Heart right ventricle (tissue), 16 donors: ENCODE data around the gene IKZF1. TPM values are rescaled to one million over a fixed set of nuclear protein-coding genes. Genes with fewer than 3 reads are reported as not detected.

Source experiments
- ATAC-seq, 8 donors: fragments of 200-7000 bp; cut with Tn5 transposase; one replicate each; pipeline ENCODE4 v1.9.1; 2020; ENCODE audit warnings: mild to moderate bottlenecking in 8 of 8, moderate library complexity in 8 of 8, moderate number of reproducible peaks in 1 of 8
- DNase-seq, 2 donors: peaks; one replicate each; pipeline ENCODE4 v3.0.0-alpha.2; 2020
- H3K27ac ChIP-seq, 10 donors: fragments of 200-600 bp; sonication (generic) in 2 of 10; one replicate each; pipeline versions ENCODE4 v1.5.0 to v1.8.0; 2020 to 2022; ENCODE audit warnings: mild to moderate bottlenecking in 3 of 10
- H3K27me3 ChIP-seq, 7 donors: fragments of 200-600 bp; one replicate each; pipeline ENCODE4 v1.8.0; 2021 to 2022; ENCODE audit warnings: mild to moderate bottlenecking in 2 of 7
- H3K36me3 ChIP-seq, 9 donors: fragments of 200-600 bp; sonication (generic) in 1 of 9; one replicate each; pipeline versions ENCODE4 v1.5.0 to v1.8.0; 2020 to 2022; ENCODE audit warnings: mild to moderate bottlenecking in 2 of 9
- H3K4me1 ChIP-seq, 9 donors: fragments of 200-600 bp; sonication (generic) in 1 of 9; one replicate each; pipeline versions ENCODE4 v1.5.0 to v1.8.0; 2020 to 2022; ENCODE audit warnings: mild to moderate bottlenecking in 4 of 9
- H3K4me3 ChIP-seq, 10 donors: fragments of 200-600 bp; sonication (generic) in 2 of 10; one replicate each; pipeline versions ENCODE4 v1.5.0 to v1.8.0; 2020 to 2022; ENCODE audit warnings: mild to moderate bottlenecking in 7 of 10, moderate library complexity in 2 of 10
- H3K9me3 ChIP-seq, 11 donors: fragments of 200-600 bp in 10 of 11; sonication (generic) in 2 of 11; one replicate each; pipeline versions ENCODE4 v1.5.0 to v1.8.0; 2013 to 2022; ENCODE audit warnings: mild to moderate bottlenecking in 2 of 11, control low read depth in 1 of 11, moderate library complexity in 1 of 11
- CTCF ChIP-seq, 9 donors: fragments of 200-600 bp; sonication (generic) in 2 of 9; IDR thresholded peaks; one replicate each; pipeline versions ENCODE4 v1.5.0 to v1.8.0; 2021 to 2022; ENCODE audit warnings: antibody characterized with exemption in 9 of 9, mild to moderate bottlenecking in 5 of 9, moderate library complexity in 1 of 9
- WGBS, 2 donors: extraction: QIAGEN DNeasy Blood & Tissue Kit; methylation state at CpG; one replicate each; pipeline ENCODE4 v1.1.7; 2013; ENCODE audit warnings: inconsistent platforms in 1 of 2; 5-methylcytosine and 5-hydroxymethylcytosine counted together
- intact Hi-C, 10 donors: fragments of 100-400 bp; cut with DNase I; formaldehyde crosslinking; loops; one replicate each; pipeline versions ENCODE4 v1.11.1 to v1.14.2; 2022
- polyA plus RNA-seq, 2 donors: library from polyadenylated mRNA; stranded (reverse); fragments of 200-250 nt; gene quantifications; one replicate each; pipeline ENCODE4 v1.2.3, GENCODE V29; 2013
- total RNA-seq, 10 donors: library from RNA; stranded (reverse); fragmentation: NEBNext Ultra II Directional in 3 of 10; extraction: Animal tissue kit (Norgen Biotek cat#: 25700) in 3 of 10; gene quantifications; one replicate each; pipeline versions ENCODE4 v1.2.1 to v1.2.4, GENCODE V29; 2021 to 2023
- donor health status: Arrhythmogenic right ventricular cardiomyopathy.
- donor health status: ischemic (EF 13 %, LVEDD 7.1; RV severe dilation, severe dysfunction).
- donor health status: healthy with polysubstance abuse.
- donor health status: DM: no; HTN: yes; CAD: no.
- donor health status: DM: no; HTN: no; CAD: no.
- donor health status: ischemic (EF 25% LVEDD 6.9; RV normal size, moderate dysfunction).
- donor health status: ischemic (EF 25% LVEDD 5.7; RV mildly dilated, moderate dysfunction).
- donor health status: healthy.
- donor health status: DM: yes; HTN: yes; CAD: no.
- donor health status: Ischemic cardiomyopathy.
- donor health status: ischemic (EF 35%, LVEDD 5.7; RV mildly dilated, moderate dysfunction).
- donor health status: nonischemic (EF 11% LVEDD 7.7; RV severe dilation, severe dysfunction).
- donor health status: DM: yes; HTN: yes; CAD: no.
- donor health status: PGD.
- donor health status: ischemic (EF 29% LVEDD 5.4; RV normal size, mild dysfunction).
- donor health status: nonischemic (EF 23%, LVEDD 6.1; RV moderate dilation, normal function).

Gene IKZF1
- total and polyA plus RNA-seq, 12 donors = 0.46 to 20.2 (median 1.7) TPM

- H3K27me3 ChIP-seq = peaks cover 0 to 73% (median 34%) of the 10 kb centered on the region in 7 donors
- peaks cover 0 to 56% (median 0%) of the 10 kb centered on the region in 9 donors for H3K4me1 ChIP-seq
- H3K27ac ChIP-seq = peak overlapping the region in 1 of 10 donors; percentile 68
- no peak for TF ChIP-seq CTCF (IDR thresholded peaks at IDR 0.05)
- DNase-seq (no peak), ATAC-seq (no peak)
- intact Hi-C loops = no loop called here
- 85% methylated on average over 9 of the region's 9 CpGs for WGBS, 2 donors
- no peaks in the 10 kb centered on the region for H3K9me3 ChIP-seq
- H3K36me3 ChIP-seq = peaks cover 0 to 43% (median 0%) of the 10 kb centered on the region in 9 donors
- H3K4me3 ChIP-seq = no peak overlapping the region
Measured at GRCh38 chr7:50329775-50330174, 25.3 kb downstream of the IKZF1 start.

- Histone ChIP-seq H3K27ac (peak overlapping the region in 1 of 10 donors; percentile 68), H3K36me3 (peaks cover 0 to 40% (median 0%) of the 10 kb centered on the region in 9 donors), H3K27me3 (peaks cover 0 to 77% (median 34%) of the 10 kb centered on the region in 7 donors), H3K4me3 (no peak overlapping the region), H3K4me1 (peaks cover 0 to 59% (median 0%) of the 10 kb centered on the region in 9 donors), H3K9me3 (no peaks in the 10 kb centered on the region)
- WGBS, 2 donors = 75% methylated on average over 4 of the region's 4 CpGs
- DNase-seq (no peak), ATAC-seq (no peak)
- intact Hi-C loops = no loop called here
- no peak for TF ChIP-seq CTCF (IDR thresholded peaks at IDR 0.05)
Measured at GRCh38 chr7:50330254-50330653, 25.7 kb downstream of the IKZF1 start.

- no peak overlapping the region for H3K4me3 ChIP-seq
- intact Hi-C loops = no loop called here
- ATAC-seq (no peak), DNase-seq (no peak)
- WGBS, 2 donors = 56 to 65% methylated on average over 3 of the region's 3 CpGs
- peaks cover 0 to 77% (median 32%) of the 10 kb centered on the region in 7 donors for H3K27me3 ChIP-seq
- peak overlapping the region in 1 of 10 donors; percentile 68 for H3K27ac ChIP-seq
- H3K36me3 ChIP-seq = peaks cover 0 to 37% (median 0%) of the 10 kb centered on the region in 9 donors
- no peak for TF ChIP-seq CTCF (IDR thresholded peaks at IDR 0.05)
- H3K4me1 ChIP-seq = peaks cover 0 to 62% (median 0%) of the 10 kb centered on the region in 9 donors
- H3K9me3 ChIP-seq = no peaks in the 10 kb centered on the region
Measured at GRCh38 chr7:50330696-50331095, 26.2 kb downstream of the IKZF1 start.

- Histone ChIP-seq H3K4me1 (peaks cover 0 to 72% (median 0%) of the 10 kb centered on the region in 9 donors), H3K36me3 (peaks cover 0 to 27% (median 0%) of the 10 kb centered on the region in 9 donors), H3K27ac (peak overlapping the region in 1 of 10 donors; percentile 68), H3K4me3 (no peak overlapping the region), H3K27me3 (peaks cover 0 to 76% (median 23%) of the 10 kb centered on the region in 7 donors), H3K9me3 (no peaks in the 10 kb centered on the region)
- ATAC-seq = no peak
- 59 to 60% methylated on average over 2 of the region's 2 CpGs for WGBS, 2 donors
- no peak for DNase-seq
- intact Hi-C loops = no loop called here
- TF ChIP-seq CTCF (IDR thresholded peaks at IDR 0.05) = no peak
Measured at GRCh38 chr7:50331564-50332208, 27.2 kb downstream of the IKZF1 start.
